AG09309 (cell line): ENCODE measurements around the gene HTR1D.
"Not testable (repeated sequence)": the region's sequence is repeated elsewhere in the genome, so short reads cannot be mapped to it uniquely, and the experiment has no call there.

Experiments used
- DNase-seq: peaks from one replicate; pipeline ENCODE4 v3.0.0-alpha.2; 2010; ENCODE audit warnings: low read depth
- H3K4me3 ChIP-seq: 2 replicates; pipeline ENCODE4 v1.5.1; 2011; ENCODE audit warnings: mild to moderate bottlenecking, low read depth, low read length, moderate library complexity; ENCODE audit not compliant: control insufficient read depth
- CTCF ChIP-seq: IDR thresholded peaks from 2 replicates; pipeline ENCODE4 v1.5.1; 2011; ENCODE audit warnings: mild to moderate bottlenecking, low read depth, low read length, inconsistent platforms; ENCODE audit not compliant: insufficient read depth, control insufficient read depth; ENCODE audit errors: missing control alignments

The HTR1D gene

GRCh38 chr1:23217421-23218115, at the start of gene HTR1D:
Gene HTR1D, minus strand, starts transcription at chr1:23217502. Its CDS starts 23,283 bp downstream, at chr1:23194219.
- DNase-seq = no peak
- H3K4me3 ChIP-seq = no peak within 1 kb of the TSS; the same call in none of the 2 replicates
- no peak for TF ChIP-seq CTCF

GRCh38 chr1:23263380-23263887, 46.1 kb upstream of the HTR1D start:
- DNase-seq = no peak
- no peak for TF ChIP-seq CTCF
- no peak overlapping the region for H3K4me3 ChIP-seq

GRCh38 chr1:23258082-23258481, 40.8 kb upstream of the HTR1D start:
- not testable (repeated sequence) for H3K4me3 ChIP-seq, DNase-seq

- DNase-seq, H3K4me3 ChIP-seq: not testable (repeated sequence)
These were observed 40.1 kb upstream of the HTR1D start for GRCh38 chr1:23257371-23257770.

GRCh38 chr1:23254584-23254983, 37.3 kb upstream of the HTR1D start:
- H3K4me3 ChIP-seq = no peak overlapping the region
- TF ChIP-seq CTCF = no peak
- DNase-seq = no peak

- no peak for TF ChIP-seq CTCF
- DNase-seq = no peak
These were observed 34.5 kb upstream of the HTR1D start for GRCh38 chr1:23251812-23252211.

GRCh38 chr1:23249787-23250454, 32.6 kb upstream of the HTR1D start:
- H3K4me3 ChIP-seq = no peak overlapping the region
- TF ChIP-seq CTCF = no peak
- no peak for DNase-seq

More at GRCh38 chr1:23251812-23252211, 34.5 kb upstream of the HTR1D start:
- H3K4me3 ChIP-seq = no peak overlapping the region
